Common myeloid progenitor, CD34-positive (primary cell): Measurements from ENCODE around the gene NUB1.

Source experiments
- CTCF ChIA-PET: fragments of 350-600 bp; sonication (Branson Sonifier 250); formaldehyde crosslinking; loops from one replicate; lab custom pipeline; 2021; ENCODE audit warnings: antibody characterized with exemption; lab: Charles Lee
- POLR2A ChIA-PET: fragments of 350-600 bp; sonication (Branson Sonifier 250); formaldehyde crosslinking; loops from one replicate; lab custom pipeline; 2021; ENCODE audit warnings: antibody characterized with exemption; lab: Charles Lee
- DNase-seq, 3 donors: peaks; one replicate each; pipeline versions ENCODE4 v3.0.0 to v3.0.0-alpha.2; 2013
- H3K27ac ChIP-seq, 2 experiments: 1 replicate in 1 of 2; 2 replicates in 1 of 2; pipeline ENCODE4 v1.7.0; 2013; ENCODE audit warnings: inconsistent platforms in 2 of 2, low read length in 2 of 2, mild to moderate bottlenecking in 2 of 2, low read depth in 1 of 2, moderate library complexity in 1 of 2; ENCODE audit not compliant: severe bottlenecking in 2 of 2, insufficient read depth in 1 of 2, poor library complexity in 1 of 2
- H3K27me3 ChIP-seq, 5 experiments: replicated peaks in 2 of 5; 1 replicate in 3 of 5; 2 replicates in 2 of 5; pipeline versions ENCODE4 v1.6.1 to v1.7.0; 2013; ENCODE audit warnings: low read length in 4 of 5, mild to moderate bottlenecking in 2 of 5, moderate library complexity in 2 of 5, inconsistent platforms in 1 of 5; ENCODE audit not compliant: insufficient read depth in 5 of 5, control insufficient read depth in 4 of 5
- H3K36me3 ChIP-seq, 4 experiments: 1 replicate in 2 of 4; 2 replicates in 2 of 4; pipeline versions ENCODE4 v1.6.1 to v1.7.0; 2013; ENCODE audit warnings: low read length in 3 of 4, control low read depth in 1 of 4, mild to moderate bottlenecking in 1 of 4; ENCODE audit not compliant: control insufficient read depth in 4 of 4, insufficient read depth in 4 of 4
- H3K4me1 ChIP-seq, 4 experiments: 1 replicate in 3 of 4; 2 replicates in 1 of 4; pipeline versions ENCODE4 v1.6.1 to v1.7.1; 2013; ENCODE audit warnings: low read length in 3 of 4, mild to moderate bottlenecking in 3 of 4, control low read depth in 1 of 4, inconsistent platforms in 1 of 4, moderate library complexity in 1 of 4; ENCODE audit not compliant: control insufficient read depth in 4 of 4, insufficient read depth in 4 of 4; ENCODE audit errors: control extremely low read depth in 1 of 4
- H3K4me3 ChIP-seq, 7 experiments: 1 replicate in 4 of 7; 2 replicates in 3 of 7; pipeline versions ENCODE4 v1.5.1 to v1.7.0; 2013; ENCODE audit warnings: mild to moderate bottlenecking in 7 of 7, low read length in 6 of 7, moderate library complexity in 6 of 7, inconsistent platforms in 2 of 7, low read depth in 2 of 7, control low read depth in 1 of 7; ENCODE audit not compliant: insufficient read depth in 4 of 7, control insufficient read depth in 1 of 7; ENCODE audit errors: extremely low read depth in 1 of 7
- H3K9me3 ChIP-seq, 5 experiments: 1 replicate in 4 of 5; 2 replicates in 1 of 5; pipeline versions ENCODE4 v1.6.1 to v1.7.1; 2013; ENCODE audit warnings: low read length in 4 of 5, mild to moderate bottlenecking in 2 of 5, inconsistent platforms in 1 of 5, low read depth in 1 of 5, moderate library complexity in 1 of 5; ENCODE audit not compliant: control insufficient read depth in 4 of 5, insufficient read depth in 2 of 5; ENCODE audit errors: control extremely low read depth in 1 of 5
- WGBS: methylation state at CpG from one replicate; pipeline ENCODE4 v1.1.5; 2013; ENCODE audit not compliant: insufficient coverage; 5-methylcytosine and 5-hydroxymethylcytosine counted together

Gene NUB1

DNA sequence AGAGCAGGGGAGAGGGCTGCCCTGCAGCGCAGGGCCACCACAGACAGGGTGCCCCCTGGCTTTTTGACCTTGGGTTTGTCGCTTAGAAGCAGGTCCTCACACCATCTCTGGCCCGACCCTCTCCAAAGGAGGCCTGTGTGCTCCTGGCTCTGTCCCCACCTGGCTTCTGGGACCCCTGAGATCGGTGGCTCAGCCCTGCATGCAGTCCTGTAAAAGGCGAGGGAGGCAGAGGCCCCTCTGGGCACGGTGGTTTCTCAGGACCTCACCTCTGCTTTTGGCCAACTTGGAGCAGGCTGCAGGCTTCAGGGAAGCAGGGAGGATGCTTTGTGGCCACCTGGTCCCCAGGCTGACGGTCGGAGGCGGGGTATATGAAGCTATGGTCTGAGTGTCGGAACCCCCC lies 46.8 kb downstream of the NUB1 start:
- Histone ChIP-seq H3K27ac (no peak overlapping the region), H3K27me3 (peaks cover 0 to 24% (median 12%) of the 10 kb centered on the region in 5 experiments), H3K36me3 (no peaks in the 10 kb centered on the region), H3K9me3 (peaks cover 0 to 4% (median 2%) of the 10 kb centered on the region in 5 experiments), H3K4me3 (no peak overlapping the region), H3K4me1 (peaks cover 0 to 20% (median 8%) of the 10 kb centered on the region in 4 experiments)
- WGBS = 94% methylated on average over 10 of the region's 10 CpGs
- no peak for DNase-seq
- CTCF ChIA-PET = interaction anchor here (0.6 kb wide), 1 partner anchor 39 kb away, joined by 3 read pairs; no protein-coding TSS in a partner anchor
- POLR2A ChIA-PET = no interaction called here

DNA sequence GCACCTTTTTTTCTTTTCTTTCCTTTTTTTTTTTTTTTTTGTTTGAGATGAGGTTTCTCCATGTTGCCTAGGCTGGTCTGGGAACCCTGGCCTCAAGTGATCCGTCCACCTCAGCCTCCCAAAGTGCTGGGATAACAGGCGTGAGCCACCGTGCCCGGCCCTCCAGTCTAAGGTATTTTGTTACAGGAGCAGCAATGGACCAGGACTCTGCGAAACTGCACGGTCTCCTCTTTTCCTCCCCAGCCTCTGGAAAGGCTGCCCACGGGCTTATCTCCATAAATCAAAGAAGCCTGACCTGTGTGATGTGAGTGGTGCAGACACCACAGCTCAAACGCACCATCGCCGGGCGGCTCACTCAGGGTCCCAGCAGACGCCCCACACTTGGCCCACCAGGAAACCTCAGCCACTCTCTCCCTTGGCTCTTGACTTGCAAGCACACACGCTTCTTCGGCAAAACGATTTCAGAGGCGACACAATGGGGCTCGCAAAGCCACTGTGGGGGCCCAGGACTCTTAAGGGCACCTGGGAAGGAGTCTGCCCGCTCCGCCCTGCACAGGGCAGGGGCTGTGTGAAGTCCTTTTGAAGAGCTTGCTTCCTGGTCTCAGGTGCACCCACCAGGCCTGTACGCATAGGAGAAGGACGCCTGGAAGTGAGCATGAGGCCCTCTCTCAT lies 47.6 kb downstream of the NUB1 start:
- no peak for DNase-seq
- ChIA-PET POLR2A (no interaction called here), CTCF (interaction anchor here (0.6 kb wide), 1 partner anchor 11 kb away, joined by 3 read pairs; no protein-coding TSS in a partner anchor)
- Histone ChIP-seq H3K4me1 (peaks cover 0 to 20% (median 10%) of the 10 kb centered on the region in 4 experiments), H3K9me3 (peaks cover 0 to 2% (median 1%) of the 10 kb centered on the region in 5 experiments), H3K27me3 (peaks cover 0 to 16% (median 8%) of the 10 kb centered on the region in 5 experiments), H3K27ac (no peak overlapping the region), H3K4me3 (no peak overlapping the region), H3K36me3 (no peaks in the 10 kb centered on the region)
- 95% methylated on average over 18 of the region's 21 CpGs for WGBS

DNA sequence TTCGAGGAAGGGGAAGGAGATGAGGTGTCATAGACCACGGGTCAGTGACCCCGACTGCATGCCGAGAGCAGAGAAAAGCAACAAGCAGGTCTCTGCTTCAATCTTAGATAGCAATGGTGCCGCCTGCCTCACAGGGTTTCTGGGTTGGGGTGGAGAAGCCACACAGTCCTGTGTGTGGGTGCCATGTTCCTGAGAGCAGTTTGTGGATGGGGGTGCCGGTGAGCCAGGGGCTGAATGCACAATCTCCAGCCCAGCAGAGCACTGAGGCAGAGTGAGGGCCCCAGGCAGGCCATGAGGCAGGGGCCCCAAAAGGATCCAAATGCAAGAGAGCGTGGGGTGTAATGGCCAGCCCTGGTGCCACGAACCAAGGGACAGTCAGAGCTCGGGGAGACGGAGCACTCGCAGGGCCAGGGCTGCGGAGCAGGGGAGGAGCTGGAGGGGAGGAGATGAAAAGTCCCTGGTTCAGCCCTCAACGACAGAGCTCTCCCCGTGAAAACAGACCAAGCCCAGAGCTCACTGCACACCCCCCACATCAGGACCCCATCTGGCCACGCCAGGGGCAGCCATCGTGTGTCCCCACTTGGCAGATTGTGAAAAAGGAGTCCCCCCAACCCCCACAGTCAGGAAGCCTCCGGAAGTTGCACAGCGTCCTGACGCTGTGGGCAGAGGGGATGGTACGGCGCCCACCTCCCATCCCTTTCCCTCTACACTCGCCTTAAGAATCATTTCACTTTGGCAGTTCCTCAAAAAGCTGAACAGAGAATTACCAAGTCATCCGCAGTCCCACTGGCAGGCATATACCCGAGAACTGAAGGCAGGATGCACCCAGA lies 48.4 kb downstream of the NUB1 start:
- POLR2A ChIA-PET = no interaction called here
- CTCF ChIA-PET = interaction anchor here (0.9 to 1.7 kb wide), 2 partner anchors 38 to 278 kb away, joined by 3 to 5 read pairs; no protein-coding TSS in a partner anchor
- H3K36me3 ChIP-seq = no peaks in the 10 kb centered on the region

GRCh38 chr7:151390598-151391357 lies 49.2 kb downstream of the NUB1 start:
- Histone ChIP-seq H3K27ac (no peak overlapping the region), H3K4me1 (peaks cover 0 to 20% (median 10%) of the 10 kb centered on the region in 4 experiments), H3K9me3 (no peaks in the 10 kb centered on the region), H3K4me3 (no peak overlapping the region), H3K27me3 (peaks cover 0 to 3% (median 2%) of the 10 kb centered on the region in 5 experiments), H3K36me3 (no peaks in the 10 kb centered on the region)
- POLR2A ChIA-PET = no interaction called here
- CTCF ChIA-PET = interaction anchor here (0.9 to 1.7 kb wide), 2 partner anchors 39 to 278 kb away, joined by 3 to 5 read pairs; no protein-coding TSS in a partner anchor
- WGBS = 71% methylated on average over 17 of the region's 25 CpGs
- no peak for DNase-seq

More for the DNA sequence above, 48.4 kb downstream of the NUB1 start:
- H3K4me1 ChIP-seq = peaks cover 0 to 20% (median 10%) of the 10 kb centered on the region in 4 experiments
- peaks cover 0 to 9% (median 3%) of the 10 kb centered on the region in 5 experiments for H3K27me3 ChIP-seq
- H3K4me3 ChIP-seq = peak overlapping the region in 1 of 7 experiments; percentile 13
- H3K27ac ChIP-seq = no peak overlapping the region
- WGBS = 63% methylated on average over 21 of the region's 24 CpGs
- DNase-seq = peak in 2 of 3 donors; percentile 60 to 67
- no peaks in the 10 kb centered on the region for H3K9me3 ChIP-seq

DNA sequence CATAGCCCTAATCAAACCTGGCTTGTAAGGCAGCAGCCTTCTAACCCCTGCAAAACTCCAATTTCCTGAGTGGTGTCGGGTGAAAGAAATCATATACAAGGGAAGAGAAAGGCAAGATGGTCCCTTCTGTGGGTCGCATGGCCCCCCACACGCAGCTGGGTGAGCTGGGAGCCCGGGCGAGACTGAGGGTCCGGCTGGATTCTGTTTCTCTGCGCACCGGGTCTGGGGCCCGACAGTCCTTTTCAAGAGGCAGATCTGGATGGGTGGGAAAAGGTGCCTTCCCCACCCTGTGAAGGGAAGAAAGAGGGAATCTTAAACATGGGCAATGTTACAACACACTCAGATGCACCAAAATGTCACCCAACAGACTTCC lies 49.7 kb downstream of the NUB1 start:
- ChIA-PET CTCF (interaction anchor here (1.7 kb wide), 1 partner anchor 39 kb away, joined by 5 read pairs; no protein-coding TSS in a partner anchor), POLR2A (no interaction called here)
- Histone ChIP-seq H3K27me3 (peaks cover 0 to 3% (median 2%) of the 10 kb centered on the region in 5 experiments), H3K4me1 (peaks cover 0 to 20% (median 10%) of the 10 kb centered on the region in 4 experiments), H3K27ac (no peak overlapping the region), H3K4me3 (no peak overlapping the region), H3K36me3 (no peaks in the 10 kb centered on the region), H3K9me3 (no peaks in the 10 kb centered on the region)
- 96% methylated on average over 6 of the region's 9 CpGs for WGBS
- DNase-seq = no peak

DNA sequence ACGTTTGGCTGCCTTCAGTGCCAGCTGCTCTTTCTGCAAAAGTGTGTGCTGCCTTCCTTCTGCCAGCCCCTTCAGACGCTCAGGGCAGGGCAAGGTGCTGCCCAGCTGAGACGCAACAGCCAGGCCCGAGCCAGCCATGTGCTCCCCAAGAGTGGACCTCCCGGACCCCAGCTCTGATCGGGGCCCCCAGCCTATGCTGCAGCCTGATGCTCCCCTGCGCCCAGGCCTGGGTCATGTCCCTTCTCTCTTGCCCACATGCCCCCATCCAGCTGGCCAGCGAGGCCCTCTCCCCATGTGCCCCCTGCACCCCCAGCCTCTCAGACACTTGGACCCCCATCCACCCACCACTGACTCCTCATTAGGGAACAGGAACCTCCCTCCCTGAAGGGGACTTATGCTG lies 50.4 kb downstream of the NUB1 start:
- Histone ChIP-seq H3K36me3 (no peaks in the 10 kb centered on the region), H3K9me3 (no peaks in the 10 kb centered on the region), H3K27ac (no peak overlapping the region), H3K27me3 (peaks cover 0 to 3% (median 2%) of the 10 kb centered on the region in 5 experiments), H3K4me1 (peaks cover 0 to 20% (median 10%) of the 10 kb centered on the region in 4 experiments), H3K4me3 (no peak overlapping the region)
- ChIA-PET CTCF (no interaction called here), POLR2A (no interaction called here)
- no peak for DNase-seq
- 94% methylated on average over 5 of the region's 8 CpGs for whole genome bisulfite sequencing
